H1 (cell line): Measurements from ENCODE around the gene RXRA. TPM values are rescaled to one million over a fixed set of nuclear protein-coding genes. Genes with fewer than 3 reads are reported as not detected.

ENCODE experiments used
- CTCF ChIA-PET: fragments of 300-600 bp; sonication (Branson Sonifier 250); formaldehyde crosslinking; loops from one replicate; lab custom pipeline; 2021; ENCODE audit not compliant: partially characterized antibody; lab: Charles Lee
- POLR2A ChIA-PET: fragments of 300-600 bp; sonication (Branson Sonifier 250); formaldehyde crosslinking; loops from one replicate; lab custom pipeline; 2021; ENCODE audit warnings: inconsistent platforms; ENCODE audit not compliant: partially characterized antibody; lab: Charles Lee
- DNase-seq, 2 experiments: peaks; one replicate each; pipeline versions ENCODE4 v3.0.0 to v3.0.0-alpha.2; 2010 to 2022; ENCODE audit warnings: low spot score in 2 of 2, low read depth in 1 of 2, mixed read lengths in 1 of 2
- FAIRE-seq: peaks from 2 replicates; lab custom pipeline; 2011; peaks lifted over from hg19 to GRCh38; lab: Jason Lieb, UNC
- H2AFZ ChIP-seq: 2 replicates; pipeline ENCODE4 v1.8.1; 2012; ENCODE audit warnings: low read length, inconsistent platforms
- H2AK5ac ChIP-seq: 2 replicates; pipeline ENCODE4 v1.6.1; 2013; ENCODE audit warnings: low read depth, low read length
- H2BK120ac ChIP-seq: replicated peaks from 2 replicates; pipeline ENCODE3; 2013; ENCODE audit warnings: low read depth, low read length, inconsistent platforms
- H2BK12ac ChIP-seq: 2 replicates; pipeline ENCODE4 v1.6.1; 2013; ENCODE audit warnings: low read depth, low read length
- H2BK15ac ChIP-seq: 2 replicates; pipeline ENCODE4 v1.6.1; 2013; ENCODE audit warnings: low read length
- H2BK20ac ChIP-seq: 2 replicates; pipeline ENCODE4 v1.6.1; 2013; ENCODE audit warnings: low read length
- H2BK5ac ChIP-seq: 2 replicates; pipeline ENCODE4 v1.6.1; 2013; ENCODE audit warnings: low read depth, low read length
- H3K14ac ChIP-seq: 2 replicates; pipeline ENCODE4 v1.6.1; 2013; ENCODE audit warnings: inconsistent platforms; ENCODE audit not compliant: insufficient read length
- H3K18ac ChIP-seq: 2 replicates; pipeline ENCODE4 v1.6.1; 2013; ENCODE audit warnings: low read length; ENCODE audit errors: extremely low read depth
- H3K23ac ChIP-seq: 2 replicates; pipeline ENCODE4 v1.6.1; 2013; ENCODE audit warnings: inconsistent platforms; ENCODE audit not compliant: insufficient read length
- H3K23me2 ChIP-seq: 2 replicates; pipeline ENCODE4 v1.6.1; 2013; ENCODE audit warnings: low read depth, low read length
- H3K27ac ChIP-seq: 2 replicates; pipeline ENCODE4 v1.6.1; 2011; ENCODE audit warnings: low read depth, low read length, inconsistent platforms
- H3K27me3 ChIP-seq, 4 experiments: replicated peaks in 1 of 4; 1 replicate in 1 of 4; 2 replicates in 3 of 4; pipeline versions ENCODE4 v1.6.1 to v1.8.1; 2011 to 2013; ENCODE audit warnings: low read length in 3 of 4, mild to moderate bottlenecking in 3 of 4, inconsistent platforms in 2 of 4, mixed read lengths in 2 of 4, moderate library complexity in 1 of 4; ENCODE audit not compliant: control insufficient read depth in 3 of 4, insufficient read depth in 3 of 4; ENCODE audit errors: extremely low read depth in 1 of 4
- H3K36me3 ChIP-seq, 4 experiments: 2 replicates each; pipeline versions ENCODE4 v1.6.1 to v1.8.1; 2011 to 2013; ENCODE audit warnings: mild to moderate bottlenecking in 4 of 4, low read length in 3 of 4, moderate library complexity in 2 of 4, control low read depth in 1 of 4, inconsistent platforms in 1 of 4; ENCODE audit not compliant: insufficient read depth in 4 of 4, control insufficient read depth in 2 of 4
- H3K4ac ChIP-seq: replicated peaks from 2 replicates; pipeline ENCODE3; 2013; ENCODE audit warnings: low read length, low read depth, mixed read lengths, inconsistent platforms; ENCODE audit not compliant: insufficient read length
- H3K4me1 ChIP-seq, 4 experiments: replicated peaks in 1 of 4; 1 replicate in 1 of 4; 2 replicates in 3 of 4; pipeline versions ENCODE4 v1.6.1 to v1.8.1; 2011 to 2013; ENCODE audit warnings: low read length in 3 of 4, inconsistent platforms in 2 of 4, mixed read lengths in 1 of 4; ENCODE audit not compliant: insufficient read depth in 4 of 4, control insufficient read depth in 3 of 4
- H3K4me2 ChIP-seq, 2 experiments: 2 replicates each; pipeline versions ENCODE4 v1.6.1 to v1.8.1; 2011 to 2013; ENCODE audit warnings: low read depth in 2 of 2, low read length in 2 of 2, control low read depth in 1 of 2, inconsistent platforms in 1 of 2, mild to moderate bottlenecking in 1 of 2; ENCODE audit not compliant: insufficient read depth in 1 of 2
- H3K4me3 ChIP-seq, 4 experiments: fragments of 200-600, 300-600 bp in 1 of 4; sonication (generic), shearing (Covaris generic), sonication (Bioruptor Twin) in 1 of 4; 2 replicates each; pipeline versions ENCODE4 v1.5.1 to v1.8.1; 2011 to 2016; ENCODE audit warnings: low read length in 4 of 4, low read depth in 3 of 4, control low read depth in 2 of 4, inconsistent platforms in 2 of 4, mild to moderate bottlenecking in 2 of 4, mixed read lengths in 1 of 4, moderate library complexity in 1 of 4; ENCODE audit not compliant: insufficient read depth in 2 of 4; ENCODE audit errors: extremely low read depth in 1 of 4
- H3K56ac ChIP-seq: replicated peaks from 2 replicates; pipeline ENCODE3; 2013; ENCODE audit warnings: low read depth, mild to moderate bottlenecking, mixed read lengths, low read length, inconsistent platforms; ENCODE audit not compliant: insufficient read length
- H3K79me1 ChIP-seq: 2 replicates; pipeline ENCODE4 v1.6.1; 2013; ENCODE audit warnings: low read depth, low read length, control low read depth
- H3K79me2 ChIP-seq, 2 experiments: 2 replicates each; pipeline versions ENCODE4 v1.6.1 to v1.8.1; 2012 to 2013; ENCODE audit warnings: low read length in 2 of 2, mild to moderate bottlenecking in 2 of 2, inconsistent platforms in 1 of 2; ENCODE audit not compliant: insufficient read depth in 2 of 2, control insufficient read depth in 1 of 2
- H3K9ac ChIP-seq, 4 experiments: replicated peaks in 1 of 4; 1 replicate in 1 of 4; 2 replicates in 3 of 4; pipeline versions ENCODE4 v1.6.1 to v1.8.1; 2011 to 2013; ENCODE audit warnings: low read depth in 3 of 4, low read length in 3 of 4, control low read depth in 2 of 4, mild to moderate bottlenecking in 2 of 4, moderate library complexity in 2 of 4, inconsistent platforms in 1 of 4; ENCODE audit errors: extremely low read depth in 1 of 4
- H3K9me3 ChIP-seq, 2 experiments: 2 replicates each; pipeline versions ENCODE4 v1.6.1 to v1.8.1; 2012 to 2013; ENCODE audit warnings: mild to moderate bottlenecking in 2 of 2, moderate library complexity in 2 of 2, control low read depth in 1 of 2, inconsistent platforms in 1 of 2, low read depth in 1 of 2, low read length in 1 of 2, mixed read lengths in 1 of 2; ENCODE audit not compliant: insufficient read depth in 2 of 2
- H4K20me1 ChIP-seq, 2 experiments: replicated peaks in 1 of 2; 2 replicates each; pipeline versions ENCODE3 to v1.8.1; 2011 to 2013; ENCODE audit warnings: inconsistent platforms in 2 of 2, low read length in 2 of 2, mild to moderate bottlenecking in 1 of 2; ENCODE audit not compliant: insufficient read depth in 2 of 2, control insufficient read depth in 1 of 2
- H4K5ac ChIP-seq: 2 replicates; pipeline ENCODE4 v1.6.1; 2013; ENCODE audit warnings: low read length, low read depth, mixed read lengths, inconsistent platforms; ENCODE audit not compliant: insufficient read length
- H4K8ac ChIP-seq: 2 replicates; pipeline ENCODE4 v1.8.0; 2013; ENCODE audit warnings: mild to moderate bottlenecking, moderate library complexity, low read length, inconsistent platforms; ENCODE audit not compliant: insufficient read depth; ENCODE audit errors: extremely low read depth
- H4K91ac ChIP-seq: replicated peaks from 2 replicates; pipeline ENCODE3; 2013; ENCODE audit warnings: low read length, mixed read lengths, inconsistent platforms; ENCODE audit not compliant: insufficient read length
- ATF3 ChIP-seq: IDR thresholded peaks from 2 replicates; pipeline ENCODE4 v1.6.1; 2011; ENCODE audit warnings: low read depth, mild to moderate bottlenecking, low read length; ENCODE audit not compliant: insufficient read depth
- CHD1 ChIP-seq: IDR thresholded peaks from 2 replicates; pipeline ENCODE4 v1.6.1; 2012; ENCODE audit warnings: low read depth, low read length, improper control_type of control experiment
- E2F6 ChIP-seq: IDR thresholded peaks from 2 replicates; pipeline ENCODE4 v1.6.1; 2012; ENCODE audit warnings: inconsistent platforms
- EZH2 ChIP-seq: fragments of 200-600 bp; sonication (generic); IDR thresholded peaks from 2 replicates; pipeline ENCODE4 v1.7.1; 2012; ENCODE audit warnings: low read depth, mild to moderate bottlenecking, moderate library complexity, low read length, inconsistent platforms; ENCODE audit not compliant: severe bottlenecking
- HDAC6 ChIP-seq: IDR thresholded peaks from one replicate; pipeline ENCODE4 v1.7.1; 2012; ENCODE audit warnings: low read depth, mild to moderate bottlenecking, inconsistent platforms, low read length, moderate library complexity
- KDM1A ChIP-seq: fragments of 200-600, 300-600 bp; sonication (generic); IDR thresholded peaks from 2 replicates; pipeline ENCODE4 v1.7.1; 2016; ENCODE audit warnings: mild to moderate bottlenecking, low read length, borderline replicate concordance
- PHF8 ChIP-seq: fragments of 200-600 bp; sonication (generic); conservative IDR thresholded peaks from 2 replicates; pipeline ENCODE4 v1.7.1; 2012; ENCODE audit warnings: low read depth, mild to moderate bottlenecking, inconsistent platforms, low read length, moderate library complexity
- POLR2A ChIP-seq, 2 experiments: IDR thresholded peaks; 1 replicate in 1 of 2; 2 replicates in 1 of 2; pipeline ENCODE4 v1.6.1; 2011; ENCODE audit warnings: low read depth in 2 of 2, low read length in 2 of 2, mild to moderate bottlenecking in 2 of 2; ENCODE audit errors: control extremely low read depth in 1 of 2
- SIRT6 ChIP-seq: IDR thresholded peaks from one replicate; pipeline ENCODE4 v1.7.1; 2012; ENCODE audit warnings: low read length, inconsistent platforms
- SUZ12 ChIP-seq: fragments of 200-600 bp; sonication (generic); IDR thresholded peaks from 2 replicates; pipeline ENCODE4 v1.6.1; 2012; ENCODE audit warnings: mild to moderate bottlenecking, inconsistent platforms, low read length, moderate library complexity, mixed read lengths
- YY1 ChIP-seq: IDR thresholded peaks from 2 replicates; pipeline ENCODE4 v1.6.1; 2011; ENCODE audit warnings: low read depth, mild to moderate bottlenecking, low read length
- WGBS, 2 experiments: shearing (Covaris generic) in 1 of 2; methylation state at CpG; one replicate each; pipeline versions ENCODE4 v1.1.6 to v1.1.7; 2013 to 2015; ENCODE audit warnings: low lambda C conversion rate in 2 of 2, mixed read lengths in 2 of 2, inconsistent platforms in 1 of 2, low coverage in 1 of 2, missing lambda C conversion rate in 1 of 2; ENCODE audit not compliant: insufficient replicate concordance in 2 of 2, insufficient coverage in 1 of 2, insufficient read length in 1 of 2; ENCODE audit errors: extremely low coverage in 1 of 2, missing lambda C conversion rate in 1 of 2; 5-methylcytosine and 5-hydroxymethylcytosine counted together
- polyA plus RNA-seq, 7 experiments: library from polyadenylated mRNA; depleted of rRNA in 3 of 7; stranded (reverse) in 5 of 7; unstranded in 2 of 7; fragments of >200 nt in 5 of 7; fragments of 200-250 nt in 2 of 7; gene quantifications; 1 replicate in 5 of 7; 2 replicates in 1 of 7; 4 replicates in 1 of 7; pipeline versions ENCODE4 v1.2.1 to v1.2.3, GENCODE V29; 2011 to 2013; ENCODE audit warnings: missing spikeins in 2 of 7, mixed read lengths in 2 of 7
- total RNA-seq: library from RNA; stranded (reverse); fragmentation: NEBNext Ultra II Directional; extraction: Animal tissue kit (Norgen Biotek cat#: 25700); gene quantifications from 2 replicates; pipeline ENCODE4 v1.2.1, GENCODE V29; 2021

RXRA gene
- total and polyA plus RNA-seq, 2 of the 8 experiments (the other 6 are each of a cell fraction or from before 2014, with no cell fraction given): 9.8 to 29.4 TPM

DNA sequence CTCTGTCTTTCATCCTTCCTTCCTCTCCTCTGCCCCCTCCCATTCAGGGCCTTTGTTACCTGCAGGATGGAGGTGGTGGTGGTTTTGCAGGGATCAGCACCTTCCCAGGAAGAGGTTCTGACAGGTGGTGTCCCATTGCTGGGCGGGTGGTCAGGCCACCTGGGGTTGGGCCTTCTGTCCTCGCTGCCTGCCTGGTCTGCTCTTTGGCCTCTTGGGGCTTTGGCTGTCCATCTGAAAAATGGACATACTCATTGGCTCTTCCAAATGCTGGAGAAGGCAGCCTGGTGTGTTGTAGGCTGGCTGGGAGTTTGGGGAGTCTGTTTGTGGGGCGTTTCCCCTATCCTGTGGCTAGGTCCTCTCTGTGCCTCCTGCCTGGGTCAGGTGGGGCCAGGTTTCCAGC lies 4.3 kb downstream of the RXRA start:
- H3K4ac ChIP-seq: no peak overlapping the region
- H3K9ac ChIP-seq: no peak overlapping the region
- no peak overlapping the region for H3K4me3 ChIP-seq
- DNase-seq (no peak), FAIRE-seq (no peak)
- no peak overlapping the region for H4K91ac ChIP-seq
- H3K36me3 ChIP-seq: no peaks in the 10 kb centered on the region
- no peak overlapping the region for H3K18ac ChIP-seq
- H3K27me3 ChIP-seq: no peaks in the 10 kb centered on the region
- CTCF ChIA-PET: interaction anchor here (1.2 to 2.8 kb wide), 3 partner anchors 10 to 112 kb away, joined by 3 to 11 read pairs (median 4); no protein-coding TSS in a partner anchor
- no peak overlapping the region for H3K14ac ChIP-seq
- no peak overlapping the region for H3K27ac ChIP-seq
- no peaks in the 10 kb centered on the region for H3K9me3 ChIP-seq
- H4K5ac ChIP-seq: no peak overlapping the region
- no peak overlapping the region for H3K56ac ChIP-seq
- H3K79me2 ChIP-seq: peaks cover 8 to 81% of the 10 kb centered on the region in 2 experiments; a peak in 3 of 4 replicates
- peaks cover 4% of the 10 kb centered on the region; the same call in 1 of the 2 replicates for H3K23me2 ChIP-seq
- H4K20me1 ChIP-seq: peaks cover 21 to 29% of the 10 kb centered on the region in 2 experiments
- H3K4me2 ChIP-seq: no peak overlapping the region
- H2BK120ac ChIP-seq: no peak overlapping the region
- H3K4me1 ChIP-seq: peaks cover 0 to 29% (median 15%) of the 10 kb centered on the region in 4 experiments; a peak in 6 of 7 replicates
- 0 out of 2 replicates have a peak overlapping the region, but pooled peaks have one; percentile 27 for H2BK12ac ChIP-seq
- WGBS, 2 experiments: 68% methylated on average over 3 of the region's 3 CpGs; no CpG with 5 or more reads in 1 of the 2 experiments
- no peak overlapping the region for H2BK20ac ChIP-seq
- H3K23ac ChIP-seq: no peak overlapping the region
- no peak overlapping the region for H2BK15ac ChIP-seq
- TF ChIP-seq KDM1A (no peak), SUZ12 (no peak), HDAC6 (no peak), ATF3 (no peak), YY1 (no peak), PHF8 (no peak), SIRT6 (no peak), E2F6 (no peak), CHD1 (no peak), POLR2A (IDR thresholded peaks at IDR 0.05; ENCODE audit: control extremely low read depth in 1 of 2, low read depth in 2 of 2, low read length in 2 of 2) (no peak), EZH2 (no peak)
- no peak overlapping the region for H2AFZ ChIP-seq
- POLR2A ChIA-PET: interaction anchor here (1.2 kb wide), 1 partner anchor 11 kb away, joined by 3 read pairs; no protein-coding TSS in a partner anchor
- H2AK5ac ChIP-seq: no peak overlapping the region
- peak overlapping the region; percentile 45; the same call in 1 of the 2 replicates for H4K8ac ChIP-seq
- H2BK5ac ChIP-seq: peak overlapping the region; percentile 60; the same call in 1 of the 2 replicates
- peaks cover 33% of the 10 kb centered on the region for H3K79me1 ChIP-seq
